ENCODE data around the gene HECW1. TPM values are rescaled to one million over a fixed set of nuclear protein-coding genes. Genes with fewer than 3 reads are reported as not detected.

HECW1 gene
- total RNA-seq, 1 donor from 2014 or later: not detected

DNA sequence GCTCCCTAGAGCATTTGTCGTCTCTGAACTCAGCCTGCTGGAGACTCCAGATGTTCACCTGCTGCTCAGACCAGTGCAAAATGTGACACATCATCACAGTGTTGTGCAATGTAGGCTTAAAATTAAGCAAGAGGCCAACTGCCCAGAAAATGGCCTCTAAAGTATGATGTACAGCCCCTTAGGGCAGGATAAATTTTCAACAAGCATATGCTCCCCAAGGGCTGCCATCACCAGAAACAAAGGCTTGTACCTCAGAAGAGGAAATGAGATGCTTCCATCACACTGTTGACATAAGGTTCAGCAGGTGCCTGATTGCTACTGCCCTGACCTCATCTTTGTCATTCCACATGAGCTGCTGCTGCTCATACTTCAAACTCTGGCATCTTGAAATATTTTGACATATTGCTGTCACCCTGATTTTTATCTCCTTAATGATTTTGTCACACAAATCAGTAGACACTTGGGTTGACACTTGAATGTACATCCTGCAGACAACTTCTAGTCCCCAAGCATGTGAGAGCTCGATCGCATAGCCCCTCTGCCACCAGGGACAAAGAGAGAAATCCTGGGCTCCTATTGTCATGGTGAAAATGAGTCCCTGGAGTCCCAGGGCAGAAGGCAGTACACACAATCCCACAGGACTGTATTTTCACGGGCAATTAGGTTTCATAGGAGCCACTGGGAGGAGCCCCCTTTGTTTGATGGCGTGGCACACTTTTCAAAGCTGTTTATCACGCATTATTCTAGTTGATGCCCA, 250.8 kb downstream of the HECW1 start:
- H3K4me3 ChIP-seq (ENCODE audit: low read depth, low read length): no peak overlapping the region
- DNase-seq (ENCODE audit: low read depth): peak; percentile 30
- TF ChIP-seq, protein P1, sequence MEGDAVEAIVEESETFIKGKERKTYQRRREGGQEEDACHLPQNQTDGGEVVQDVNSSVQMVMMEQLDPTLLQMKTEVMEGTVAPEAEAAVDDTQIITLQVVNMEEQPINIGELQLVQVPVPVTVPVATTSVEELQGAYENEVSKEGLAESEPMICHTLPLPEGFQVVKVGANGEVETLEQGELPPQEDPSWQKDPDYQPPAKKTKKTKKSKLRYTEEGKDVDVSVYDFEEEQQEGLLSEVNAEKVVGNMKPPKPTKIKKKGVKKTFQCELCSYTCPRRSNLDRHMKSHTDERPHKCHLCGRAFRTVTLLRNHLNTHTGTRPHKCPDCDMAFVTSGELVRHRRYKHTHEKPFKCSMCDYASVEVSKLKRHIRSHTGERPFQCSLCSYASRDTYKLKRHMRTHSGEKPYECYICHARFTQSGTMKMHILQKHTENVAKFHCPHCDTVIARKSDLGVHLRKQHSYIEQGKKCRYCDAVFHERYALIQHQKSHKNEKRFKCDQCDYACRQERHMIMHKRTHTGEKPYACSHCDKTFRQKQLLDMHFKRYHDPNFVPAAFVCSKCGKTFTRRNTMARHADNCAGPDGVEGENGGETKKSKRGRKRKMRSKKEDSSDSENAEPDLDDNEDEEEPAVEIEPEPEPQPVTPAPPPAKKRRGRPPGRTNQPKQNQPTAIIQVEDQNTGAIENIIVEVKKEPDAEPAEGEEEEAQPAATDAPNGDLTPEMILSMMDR (conservative IDR thresholded peaks at IDR 0.05; ENCODE audit: low read depth, low read length): no peak

GRCh38 chr7:43364391-43364790, 251.9 kb downstream of the HECW1 start:
- TF ChIP-seq, protein P1 (conservative IDR thresholded peaks at IDR 0.05; ENCODE audit: low read depth, low read length): no peak
- H3K4me3 ChIP-seq (ENCODE audit: low read depth, low read length): no peak overlapping the region
- no peak for DNase-seq (ENCODE audit: low read depth)

DNA sequence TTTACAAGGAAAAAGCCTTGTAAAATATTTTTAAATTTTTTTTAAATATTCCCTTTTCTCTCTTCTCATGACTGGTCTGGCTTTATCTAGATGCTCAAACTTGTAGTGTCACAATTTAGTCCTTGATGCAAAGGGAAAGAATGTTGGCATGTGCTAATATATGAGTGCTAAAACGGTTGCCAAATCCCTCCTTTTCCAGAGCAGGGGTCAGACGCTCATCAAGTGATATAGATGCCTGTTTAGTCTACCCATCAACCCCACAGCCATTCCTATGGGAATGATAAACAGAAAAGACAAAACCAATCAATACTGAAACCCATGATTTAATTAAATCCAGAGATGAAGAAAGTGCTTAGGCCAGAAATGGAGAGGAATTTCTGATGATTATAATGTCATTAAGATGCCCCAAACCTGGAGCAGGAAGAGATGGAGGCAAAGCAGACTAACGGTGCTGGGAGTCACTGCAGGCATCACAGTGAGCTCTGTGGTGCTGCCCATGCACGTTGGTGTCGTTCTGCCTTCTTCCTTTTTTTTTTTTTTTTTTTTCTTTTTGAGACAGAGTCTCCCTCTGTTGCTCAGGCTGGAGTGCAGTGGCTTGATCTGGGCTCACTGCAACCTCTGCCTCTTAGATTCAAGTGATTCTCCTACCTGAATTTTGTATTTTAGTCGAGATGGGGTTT, 260.4 kb downstream of the HECW1 start:
- no peak overlapping the region for H3K4me3 ChIP-seq (ENCODE audit: low read depth, low read length)
- TF ChIP-seq, protein P1 (conservative IDR thresholded peaks at IDR 0.05; ENCODE audit: low read depth, low read length): no peak
- DNase-seq (ENCODE audit: low read depth): no peak

DNA sequence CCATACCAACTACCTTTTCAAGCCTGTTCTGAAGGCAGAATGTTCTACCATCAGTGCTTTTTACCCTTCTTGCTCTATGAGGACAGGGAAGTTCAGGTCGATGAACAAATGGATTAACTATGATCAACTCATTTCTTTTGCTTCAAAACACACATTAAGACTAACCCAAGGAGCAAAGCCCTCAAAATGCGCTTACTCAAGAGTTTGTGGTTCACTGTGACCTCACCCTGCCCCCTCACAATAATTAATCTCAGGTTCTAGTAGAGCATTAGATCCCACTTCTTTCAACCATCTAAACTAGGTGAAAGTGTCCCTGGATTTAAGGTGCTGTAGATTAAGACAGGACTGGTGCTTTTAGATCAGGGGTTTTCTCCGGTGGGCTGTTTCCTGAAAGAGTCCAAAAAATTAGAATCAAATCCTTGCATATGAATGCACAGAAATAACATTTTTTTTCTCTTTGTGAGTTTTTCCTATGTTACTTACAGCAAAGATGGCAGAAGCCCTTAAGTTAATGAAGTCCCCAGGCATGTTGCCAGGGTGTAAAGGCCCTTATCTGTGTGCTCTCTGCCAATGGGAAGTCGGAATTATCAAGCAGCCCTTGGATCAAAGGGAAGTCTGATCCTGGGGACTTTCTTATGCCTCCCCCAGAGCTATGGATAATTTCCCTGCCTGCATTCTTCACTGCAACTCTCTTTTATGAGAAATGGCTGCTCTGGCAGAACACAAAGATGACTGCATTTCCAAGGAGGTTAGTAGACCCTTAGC, 264.9 kb downstream of the HECW1 start:
- TF ChIP-seq, protein P1 (conservative IDR thresholded peaks at IDR 0.05; ENCODE audit: low read depth, low read length): no peak
- peak overlapping the region; percentile 44 for H3K4me3 ChIP-seq (ENCODE audit: low read depth, low read length)
- peak; percentile 74 for DNase-seq (ENCODE audit: low read depth)

DNA sequence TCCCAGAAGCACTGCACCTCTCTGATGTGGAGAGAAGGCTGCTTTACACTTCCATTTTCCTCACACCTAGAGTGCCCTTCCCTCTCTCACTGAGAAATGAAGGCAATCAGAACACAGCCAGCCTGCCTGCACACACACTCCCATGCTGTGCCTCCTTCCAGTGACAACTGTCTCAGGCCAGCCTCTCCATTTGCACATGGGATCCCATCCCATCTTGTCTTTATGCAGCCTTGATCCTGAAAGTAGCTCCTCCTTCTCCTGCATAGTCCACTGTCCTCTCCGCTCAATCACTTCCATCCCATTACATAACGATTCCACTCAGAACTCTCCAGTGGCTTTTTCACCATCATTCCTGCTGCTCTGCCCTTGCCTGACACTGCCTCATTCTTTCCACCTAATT, 266.8 kb downstream of the HECW1 start:
- no peak for DNase-seq (ENCODE audit: low read depth)
- no peak overlapping the region for H3K4me3 ChIP-seq (ENCODE audit: low read depth, low read length)
- TF ChIP-seq, protein P1 (conservative IDR thresholded peaks at IDR 0.05; ENCODE audit: low read depth, low read length): no peak

- TF ChIP-seq, protein P1 (conservative IDR thresholded peaks at IDR 0.05; ENCODE audit: low read depth, low read length): no peak
- H3K4me3 ChIP-seq (ENCODE audit: low read depth, low read length): no peak overlapping the region
- DNase-seq (ENCODE audit: low read depth): no peak
Measured at GRCh38 chr7:43384616-43385308, 272.3 kb downstream of the HECW1 start.

Data from epithelial cell of proximal tubule (primary cell).